ENCODE data around the gene TNKS1BP1. TPM values are rescaled to one million over a fixed set of nuclear protein-coding genes. Genes with fewer than 3 reads are reported as not detected.

The TNKS1BP1 gene
- total RNA-seq, 2 experiments from 2014 or later = 15.7 to 18.0 TPM

DNA sequence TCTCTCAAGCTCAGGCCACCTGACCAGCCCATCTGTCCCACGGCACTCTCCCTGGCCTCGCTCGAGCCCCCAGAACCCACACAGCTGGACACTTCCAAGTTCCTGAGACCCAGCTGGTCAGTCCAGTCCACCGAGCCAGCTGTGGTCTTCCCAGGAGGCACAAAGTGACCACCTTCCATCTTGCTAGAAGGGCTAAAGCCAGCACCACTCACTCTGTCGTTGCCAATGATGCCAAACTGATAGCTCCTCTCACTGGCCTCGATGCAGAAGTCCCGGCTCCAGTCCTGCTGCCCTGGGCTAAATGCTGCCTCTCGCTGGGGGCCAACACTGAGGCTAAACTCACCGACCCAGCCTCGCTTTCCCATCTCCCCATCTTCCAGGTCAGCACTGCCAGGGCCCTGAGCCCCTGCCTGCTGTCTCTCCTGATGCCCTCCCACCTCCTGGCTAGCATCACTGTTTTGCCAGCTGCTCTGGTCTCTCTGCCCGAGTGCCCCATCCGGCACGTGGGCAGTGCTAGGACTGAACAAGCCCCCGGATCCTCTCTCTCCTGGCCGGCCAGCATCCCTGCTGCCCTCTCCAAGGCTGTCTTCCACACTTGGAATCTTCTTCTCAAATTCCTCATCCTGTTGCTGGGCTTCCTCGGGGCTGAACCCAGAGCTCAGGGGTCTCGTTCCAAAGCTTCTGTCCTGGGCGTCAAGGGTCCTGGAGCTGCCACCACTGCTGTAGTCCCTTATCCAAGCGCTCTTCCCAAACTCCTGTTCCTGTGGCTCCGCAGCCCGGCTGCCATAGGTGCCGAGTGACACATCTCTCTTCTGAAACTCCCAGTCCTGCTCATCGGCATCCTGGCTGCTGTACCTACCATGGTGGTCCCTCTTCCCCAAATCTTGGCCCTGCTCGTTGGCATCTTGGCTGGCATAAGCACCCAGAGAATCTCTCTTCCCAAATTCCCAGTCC, 15.4 kb downstream of the TNKS1BP1 start:
- DNase-seq (no peak), ATAC-seq (ENCODE audit: low read depth) (no peak)
- Mint-ChIP-seq H3K9me3 (no peaks in the 10 kb centered on the region), H3K27me3 (no peaks in the 10 kb centered on the region), H3K4me1 (peaks cover 15% of the 10 kb centered on the region), H3K4me3 (no peak overlapping the region), H3K27ac (no peak overlapping the region), H3K36me3 (peaks cover 2% of the 10 kb centered on the region)
- POLR2A ChIA-PET = no interaction called here

DNA sequence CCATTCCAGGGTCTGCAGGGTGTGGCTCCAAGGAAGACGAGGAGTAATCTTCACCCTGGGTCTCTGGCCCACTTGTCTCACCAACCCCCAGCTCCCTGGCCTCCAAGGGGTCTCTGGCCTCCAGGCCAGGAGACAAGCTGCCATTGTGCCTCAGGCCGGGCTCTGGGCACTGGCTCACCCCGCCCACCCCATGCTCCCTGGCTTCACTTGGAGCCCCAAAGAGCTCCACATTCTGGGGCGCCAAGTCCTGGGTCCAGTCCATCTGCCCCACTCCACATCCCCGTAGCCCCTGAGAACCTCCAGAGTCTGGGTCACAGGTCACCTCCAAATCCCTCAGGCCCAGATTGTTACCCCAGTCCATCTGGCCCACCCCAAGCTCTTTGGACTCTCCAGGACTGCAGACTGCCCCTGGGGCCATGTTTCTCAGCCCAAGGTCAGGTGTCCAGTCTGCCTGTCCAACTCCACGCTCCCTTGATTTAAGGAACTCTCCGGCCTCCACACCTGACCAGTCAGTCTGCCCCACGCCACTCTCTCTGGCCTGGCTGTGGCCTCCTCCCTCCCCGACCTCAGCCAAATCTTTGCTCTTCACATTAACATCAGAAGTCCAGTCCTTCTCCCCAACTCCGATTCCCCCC, 16.2 kb downstream of the TNKS1BP1 start:
- Mint-ChIP-seq H3K36me3 (no peaks in the 10 kb centered on the region), H3K4me3 (no peak overlapping the region), H3K4me1 (peaks cover 17% of the 10 kb centered on the region), H3K9me3 (no peaks in the 10 kb centered on the region), H3K27me3 (no peaks in the 10 kb centered on the region), H3K27ac (no peak overlapping the region)
- POLR2A ChIA-PET = interaction anchor here (0.7 kb wide), 1 partner anchor 117 kb away, joined by 3 read pairs; no protein-coding TSS in a partner anchor
- ATAC-seq (ENCODE audit: low read depth) (no peak), DNase-seq (no peak)

DNA sequence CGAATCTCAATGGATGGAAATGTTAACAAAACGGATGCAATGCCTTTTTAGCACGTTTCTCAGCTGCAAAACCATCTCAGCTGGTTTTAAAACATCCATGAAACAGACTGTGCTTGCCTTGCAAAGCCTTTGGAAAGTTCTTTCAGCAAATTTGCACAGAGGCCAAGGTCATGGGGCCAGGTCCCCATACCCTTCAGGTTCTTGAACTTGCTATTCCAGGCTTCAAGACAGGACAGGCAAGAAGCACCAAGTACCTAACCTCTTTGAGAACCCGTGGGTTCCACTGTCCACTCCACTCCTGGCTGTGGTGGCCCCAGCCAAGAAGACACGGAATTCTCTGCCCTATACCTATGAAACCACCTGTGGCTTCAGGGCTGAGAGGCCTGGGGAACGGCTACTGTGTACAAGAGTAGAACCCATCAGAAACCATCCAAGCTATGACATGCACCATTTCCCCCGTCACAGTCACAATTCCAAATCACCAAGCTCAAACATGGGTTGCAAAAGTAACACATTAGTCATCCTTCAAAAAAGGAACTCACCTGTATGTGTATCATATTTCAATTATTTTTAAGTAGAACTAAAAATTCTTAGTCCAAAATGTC, 17.0 kb downstream of the TNKS1BP1 start:
- ATAC-seq (ENCODE audit: low read depth) (no peak), DNase-seq (no peak)
- Mint-ChIP-seq H3K4me1 (peaks cover 17% of the 10 kb centered on the region), H3K4me3 (no peak overlapping the region), H3K27me3 (no peaks in the 10 kb centered on the region), H3K27ac (no peak overlapping the region), H3K9me3 (no peaks in the 10 kb centered on the region), H3K36me3 (no peaks in the 10 kb centered on the region)
- POLR2A ChIA-PET = interaction anchor here (0.7 to 1.1 kb wide), 2 partner anchors 18 to 117 kb away, joined by 3 read pairs; no protein-coding TSS in a partner anchor

GRCh38 chr11:57306940-57307565, 17.7 kb downstream of the TNKS1BP1 start:
- Mint-ChIP-seq H3K27ac (no peak overlapping the region), H3K36me3 (no peaks in the 10 kb centered on the region)
- POLR2A ChIA-PET = interaction anchor here (1.1 kb wide), 1 partner anchor 18 kb away, joined by 3 read pairs; no protein-coding TSS in a partner anchor

DNA sequence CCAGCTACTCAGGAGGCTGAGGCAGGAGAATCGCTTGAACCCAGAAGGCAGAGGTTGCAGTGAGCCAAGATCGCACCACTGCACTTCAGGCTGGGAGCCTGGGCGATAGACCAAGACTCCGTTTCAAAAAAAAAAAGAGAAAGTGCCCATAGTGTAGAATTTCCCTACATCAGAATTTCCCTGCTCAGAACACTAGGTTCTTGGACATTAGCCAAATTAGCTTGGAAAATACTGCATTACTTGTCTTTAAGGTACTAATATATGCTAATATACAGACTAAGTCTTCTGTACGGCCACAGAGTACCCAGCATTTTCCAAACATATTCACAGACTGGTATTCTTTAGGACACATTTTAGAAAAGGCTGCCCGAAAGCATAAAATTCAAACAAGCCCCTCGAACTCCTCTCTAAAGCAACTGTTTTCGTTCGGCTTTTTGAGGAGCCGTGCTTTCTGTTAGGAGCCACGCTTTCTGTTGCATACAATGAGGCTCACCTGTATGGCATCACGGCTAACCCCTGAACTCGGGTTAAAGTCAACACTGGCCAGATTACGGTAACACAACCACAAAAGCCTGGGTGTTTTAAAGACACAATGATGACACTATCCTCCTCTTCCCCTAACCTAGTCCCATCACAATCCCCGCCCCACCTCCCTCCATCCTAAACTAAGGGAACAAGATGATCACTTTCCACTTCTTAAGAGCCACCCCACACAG, 18.4 kb downstream of the TNKS1BP1 start:
- Mint-ChIP-seq H3K4me1 (peaks cover 10% of the 10 kb centered on the region), H3K27ac (no peak overlapping the region), H3K9me3 (no peaks in the 10 kb centered on the region), H3K36me3 (peaks cover 2% of the 10 kb centered on the region), H3K27me3 (no peaks in the 10 kb centered on the region), H3K4me3 (no peak overlapping the region)
- no peak for ATAC-seq (ENCODE audit: low read depth)
- POLR2A ChIA-PET = no interaction called here
- no peak for DNase-seq

More at GRCh38 chr11:57306940-57307565, 17.7 kb downstream of the TNKS1BP1 start:
- H3K4me1 Mint-ChIP-seq = peaks cover 13% of the 10 kb centered on the region
- no peaks in the 10 kb centered on the region for H3K27me3 Mint-ChIP-seq
- no peak overlapping the region for H3K4me3 Mint-ChIP-seq
- H3K9me3 Mint-ChIP-seq = no peaks in the 10 kb centered on the region
- no peak for DNase-seq
- ATAC-seq (ENCODE audit: low read depth) = no peak

- H3K27me3 Mint-ChIP-seq = no peaks in the 10 kb centered on the region
- no peak for ATAC-seq (ENCODE audit: low read depth)
- no peaks in the 10 kb centered on the region for H3K9me3 Mint-ChIP-seq
- no peak overlapping the region for H3K4me3 Mint-ChIP-seq
- DNase-seq = no peak
- no peak overlapping the region for H3K27ac Mint-ChIP-seq
- peaks cover 6% of the 10 kb centered on the region for H3K4me1 Mint-ChIP-seq
- POLR2A ChIA-PET = no interaction called here
- peaks cover 9% of the 10 kb centered on the region for H3K36me3 Mint-ChIP-seq
These were observed 19.2 kb downstream of the TNKS1BP1 start for GRCh38 chr11:57305523-57305922.

DNA sequence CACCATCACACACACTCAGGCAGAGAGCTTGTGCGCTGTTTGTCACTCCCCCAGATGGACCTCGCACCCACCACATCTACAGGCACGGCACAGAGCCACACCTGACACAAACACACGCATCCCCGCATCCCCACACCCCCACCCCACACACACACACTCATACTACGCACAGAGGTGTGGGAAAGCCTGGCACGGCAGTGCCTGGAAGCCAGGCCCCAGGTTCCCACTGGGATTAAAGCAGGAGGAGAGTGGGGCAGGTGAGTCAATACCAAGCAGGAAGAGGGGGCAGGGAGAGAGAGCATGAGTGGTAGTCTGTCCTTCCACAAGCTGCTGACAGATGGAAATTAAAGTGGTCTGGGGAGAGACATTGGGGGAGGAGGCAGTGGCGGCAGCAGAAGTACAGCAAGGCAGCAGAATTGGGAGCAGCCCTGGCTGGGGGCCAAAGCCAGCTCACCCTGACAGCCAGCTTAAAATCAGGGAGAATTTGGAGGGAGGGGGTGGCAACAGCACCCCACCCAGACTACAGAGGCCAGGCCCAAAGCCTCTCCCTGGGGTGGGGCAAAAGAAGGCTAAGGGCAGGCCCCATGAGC, 20.7 kb downstream of the TNKS1BP1 start:
- Mint-ChIP-seq H3K9me3 (peaks cover 1% of the 10 kb centered on the region), H3K36me3 (peaks cover 20% of the 10 kb centered on the region), H3K4me1 (peaks cover 6% of the 10 kb centered on the region), H3K27me3 (no peaks in the 10 kb centered on the region), H3K27ac (no peak overlapping the region), H3K4me3 (no peak overlapping the region)
- DNase-seq = no peak
- POLR2A ChIA-PET = no interaction called here
- no peak for ATAC-seq (ENCODE audit: low read depth)

GRCh38 chr11:57303280-57303989, 21.3 kb downstream of the TNKS1BP1 start:
- Mint-ChIP-seq H3K36me3 (peaks cover 23% of the 10 kb centered on the region), H3K27me3 (no peaks in the 10 kb centered on the region), H3K9me3 (peaks cover 2% of the 10 kb centered on the region), H3K4me3 (no peak overlapping the region), H3K4me1 (peaks cover 6% of the 10 kb centered on the region), H3K27ac (no peak overlapping the region)
- POLR2A ChIA-PET = no interaction called here
- ATAC-seq (ENCODE audit: low read depth) = no peak
- no peak for DNase-seq

- POLR2A ChIA-PET = no interaction called here
- no peak overlapping the region for H3K4me3 Mint-ChIP-seq
- ATAC-seq (ENCODE audit: low read depth) = no peak
- peaks cover 26% of the 10 kb centered on the region for H3K36me3 Mint-ChIP-seq
- peaks cover 4% of the 10 kb centered on the region for H3K9me3 Mint-ChIP-seq
- no peak for DNase-seq
- peaks cover 6% of the 10 kb centered on the region for H3K4me1 Mint-ChIP-seq
- H3K27me3 Mint-ChIP-seq = no peaks in the 10 kb centered on the region
- H3K27ac Mint-ChIP-seq = no peak overlapping the region
These were observed 22.3 kb downstream of the TNKS1BP1 start for GRCh38 chr11:57302489-57302888.

DNA sequence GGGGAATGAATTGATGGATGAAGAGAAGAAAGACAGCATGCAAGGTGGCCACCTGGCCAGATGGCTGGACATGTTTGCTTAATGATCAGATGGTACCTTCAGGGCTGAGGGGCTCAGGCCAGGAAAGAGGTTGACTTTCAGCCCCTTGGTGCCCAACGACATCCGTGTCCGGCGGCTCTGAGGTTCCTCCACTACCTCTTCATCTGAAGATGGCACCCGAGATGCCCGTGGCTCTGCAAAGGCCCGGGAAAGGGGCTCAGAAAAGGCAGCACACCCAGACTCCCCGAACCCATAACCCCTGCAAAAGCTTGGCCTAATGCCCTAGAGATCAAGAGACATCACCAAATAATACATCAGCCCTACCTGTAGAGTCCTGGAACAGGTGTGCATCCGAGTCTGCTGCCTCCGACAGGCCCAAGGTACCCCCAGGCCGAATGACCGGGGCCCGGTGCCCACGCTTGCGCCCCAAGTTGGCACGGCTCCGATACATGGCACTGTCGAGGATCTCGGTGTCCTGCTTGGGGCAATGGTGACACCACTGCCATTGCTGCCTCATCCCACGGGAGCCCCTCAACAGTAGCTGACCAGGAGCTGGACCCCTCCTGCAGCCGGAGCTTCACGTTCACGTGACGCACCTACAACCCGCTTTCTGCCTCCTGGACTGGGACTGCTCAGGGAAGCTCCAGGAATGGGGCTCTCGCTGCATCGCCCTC, 22.9 kb downstream of the TNKS1BP1 start:
- H3K27me3 Mint-ChIP-seq = no peaks in the 10 kb centered on the region
- H3K4me3 Mint-ChIP-seq = no peak overlapping the region
- peaks cover 4% of the 10 kb centered on the region for H3K9me3 Mint-ChIP-seq
- peaks cover 26% of the 10 kb centered on the region for H3K36me3 Mint-ChIP-seq
- peaks cover 6% of the 10 kb centered on the region for H3K4me1 Mint-ChIP-seq
- POLR2A ChIA-PET = no interaction called here
- ATAC-seq (ENCODE audit: low read depth) (no peak), DNase-seq (no peak)
- no peak overlapping the region for H3K27ac Mint-ChIP-seq

DNA sequence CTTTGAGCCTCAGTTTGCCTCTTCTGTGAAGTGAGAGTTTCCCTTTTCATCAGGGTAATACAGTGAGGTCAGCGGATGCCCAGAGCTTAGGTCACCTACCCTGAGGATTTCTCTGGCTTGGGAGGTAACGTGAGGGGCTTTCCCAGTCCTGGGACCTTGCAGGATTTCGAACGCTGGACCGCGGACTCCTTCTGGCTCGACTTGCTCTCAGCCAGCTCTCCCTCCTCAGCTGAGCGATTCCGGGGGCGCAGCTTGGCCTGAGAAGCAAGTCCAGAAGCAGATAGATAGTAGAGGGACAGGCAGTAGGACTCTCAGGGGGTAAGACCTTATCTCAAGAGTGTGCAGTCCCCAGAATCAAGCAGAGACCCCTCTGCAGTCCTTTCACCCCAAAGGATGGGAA, 24.0 kb downstream of the TNKS1BP1 start:
- H3K4me3 Mint-ChIP-seq = no peak overlapping the region
- H3K4me1 Mint-ChIP-seq = peaks cover 4% of the 10 kb centered on the region
- peaks cover 26% of the 10 kb centered on the region for H3K36me3 Mint-ChIP-seq
- ATAC-seq (ENCODE audit: low read depth) (no peak), DNase-seq (no peak)
- POLR2A ChIA-PET = no interaction called here
- no peaks in the 10 kb centered on the region for H3K27me3 Mint-ChIP-seq
- H3K9me3 Mint-ChIP-seq = peaks cover 4% of the 10 kb centered on the region
- H3K27ac Mint-ChIP-seq = no peak overlapping the region

All from activated naive CD8-positive, alpha-beta T cell treated with anti-CD3 and anti-CD28 coated beads, Interleukin-2, amount 10 ng/mL, durations not matched to agents 7 days and 5 days (primary cell).